Measurements from ENCODE around the gene SRPRA.

SRPRA gene

GRCh38 chr11:126229858-126230540 is 38.7 kb downstream of the SRPRA start:
- DNase-seq, result no peak

GRCh38 chr11:126226334-126227084 is 42.2 kb downstream of the SRPRA start:
- DNase-seq, result no peak

- DNase-seq, result no peak
Measured at GRCh38 chr11:126225295-126225665, 43.4 kb downstream of the SRPRA start.

GRCh38 chr11:126224647-126225294 is 43.9 kb downstream of the SRPRA start:
- DNase-seq, result no peak

- DNase-seq, result no peak
Measured at GRCh38 chr11:126219547-126219946, 49.1 kb downstream of the SRPRA start.

GRCh38 chr11:126217491-126217890 is 51.2 kb downstream of the SRPRA start:
- no peak for DNase-seq

- DNase-seq, result no peak
Measured at GRCh38 chr11:126216526-126217305, 52.0 kb downstream of the SRPRA start.

GRCh38 chr11:126214841-126215240 is 53.9 kb downstream of the SRPRA start:
- DNase-seq, result no peak

- peak; percentile 57 to 66 for DNase-seq
Measured at GRCh38 chr11:126214441-126214840, 54.3 kb downstream of the SRPRA start.

All from inflammatory macrophage treated with lipopolysaccharide for 1 hour (primary cell).